HG02870 (cell line): ENCODE measurements around the gene MAP2K2.

ENCODE experiments used
- ATAC-seq: cut with Tn5 transposase; IDR thresholded peaks from one replicate; pipeline ENCODE4 v1.9.1; 2021; ENCODE audit warnings: mild to moderate bottlenecking, moderate library complexity; ENCODE audit not compliant: unreplicated experiment

MAP2K2 gene

DNA sequence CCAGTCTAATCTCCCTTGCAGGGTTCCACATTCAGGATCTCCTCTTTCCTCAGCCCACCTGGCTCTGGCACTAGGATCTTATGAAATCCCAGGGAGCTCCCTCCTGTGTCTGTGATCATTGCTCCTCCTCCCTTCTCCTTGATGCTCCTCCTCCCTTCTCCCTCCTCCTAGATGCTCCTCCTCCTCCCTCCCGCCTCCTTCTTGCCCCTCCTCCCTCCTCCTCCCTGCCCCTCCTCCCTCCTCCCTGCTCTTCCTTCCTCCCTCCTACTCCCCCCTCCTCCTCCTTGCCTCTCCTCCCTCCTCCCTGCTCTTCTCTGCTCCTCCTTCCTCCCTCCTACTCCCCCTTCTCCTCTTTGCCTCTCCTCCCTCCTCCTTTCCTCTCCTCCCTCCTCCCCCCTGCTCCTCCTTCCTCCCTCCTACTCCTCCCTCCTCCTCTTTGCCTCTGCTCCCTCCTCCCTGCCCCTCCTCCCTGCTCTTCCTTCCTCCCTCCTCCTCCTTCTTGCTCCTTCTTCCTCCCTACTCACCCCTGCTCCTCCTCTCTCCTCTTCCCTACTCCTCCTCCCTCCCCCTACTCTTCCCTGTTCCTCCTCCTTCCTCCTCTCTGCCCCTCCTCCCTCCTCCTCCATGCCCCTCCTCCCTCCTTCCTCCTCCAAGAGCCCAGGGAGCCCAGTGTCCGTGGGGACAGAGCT is 42.3 kb downstream of the MAP2K2 start:
- no peak for ATAC-seq

- no peak for ATAC-seq
These were observed 43.4 kb downstream of the MAP2K2 start for GRCh38 chr19:4080473-4080872.

GRCh38 chr19:4077800-4078684 is 45.9 kb downstream of the MAP2K2 start:
- no peak for ATAC-seq

DNA sequence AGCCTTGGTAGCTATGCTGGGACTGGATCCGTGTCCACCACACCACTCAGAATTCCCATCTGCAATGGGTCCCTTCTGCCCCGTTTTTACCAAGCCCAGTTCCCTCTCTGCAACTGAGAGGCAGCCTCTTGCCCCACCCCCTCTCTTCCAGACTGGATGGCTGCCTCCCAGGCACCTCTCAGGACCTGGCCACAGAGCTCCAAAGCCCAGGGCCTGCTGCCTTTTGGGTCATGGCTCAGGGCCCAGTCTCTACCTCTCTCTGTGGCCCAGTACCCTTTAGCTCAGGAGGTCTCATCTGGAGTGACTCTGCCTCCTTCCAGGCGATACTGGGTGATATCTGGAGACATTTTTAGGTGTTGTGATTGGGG is 46.9 kb downstream of the MAP2K2 start:
- no peak for ATAC-seq

- no peak for ATAC-seq
These were observed 48.5 kb downstream of the MAP2K2 start for GRCh38 chr19:4075373-4075772.

GRCh38 chr19:4071610-4072009 is 52.3 kb downstream of the MAP2K2 start:
- ATAC-seq: no peak

DNA sequence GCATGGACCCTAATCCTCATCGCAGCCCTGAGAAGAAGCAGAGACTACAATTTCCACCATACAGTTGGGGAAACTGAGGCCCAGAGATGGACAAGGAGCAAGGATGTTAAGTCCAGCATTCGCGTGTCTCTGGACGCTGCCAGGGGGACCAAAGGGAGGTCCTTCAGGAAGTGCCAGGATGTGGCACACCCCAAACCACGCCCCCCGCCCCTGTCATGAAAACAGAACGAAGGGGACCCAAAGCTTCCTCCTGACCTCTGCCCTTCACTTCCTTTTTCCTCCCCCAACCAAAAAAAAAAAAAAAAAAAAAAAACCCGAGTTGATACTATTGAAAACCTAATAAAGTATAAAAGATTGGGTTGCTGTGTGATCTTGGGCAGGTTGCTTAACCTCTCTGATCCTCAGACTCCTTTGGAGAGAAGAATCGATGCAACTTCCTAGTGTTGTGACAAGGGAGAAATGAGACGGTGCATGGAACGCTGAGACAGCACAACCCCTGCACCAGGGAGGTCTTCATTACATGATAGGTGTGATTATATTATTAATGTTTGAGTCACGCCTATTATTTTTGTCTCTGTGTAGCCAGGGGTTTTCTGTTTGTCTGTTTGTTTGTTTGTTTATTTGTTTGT is 54.5 kb downstream of the MAP2K2 start:
- ATAC-seq: no peak

GRCh38 chr19:4068047-4068966 is 55.6 kb downstream of the MAP2K2 start:
- no peak for ATAC-seq

DNA sequence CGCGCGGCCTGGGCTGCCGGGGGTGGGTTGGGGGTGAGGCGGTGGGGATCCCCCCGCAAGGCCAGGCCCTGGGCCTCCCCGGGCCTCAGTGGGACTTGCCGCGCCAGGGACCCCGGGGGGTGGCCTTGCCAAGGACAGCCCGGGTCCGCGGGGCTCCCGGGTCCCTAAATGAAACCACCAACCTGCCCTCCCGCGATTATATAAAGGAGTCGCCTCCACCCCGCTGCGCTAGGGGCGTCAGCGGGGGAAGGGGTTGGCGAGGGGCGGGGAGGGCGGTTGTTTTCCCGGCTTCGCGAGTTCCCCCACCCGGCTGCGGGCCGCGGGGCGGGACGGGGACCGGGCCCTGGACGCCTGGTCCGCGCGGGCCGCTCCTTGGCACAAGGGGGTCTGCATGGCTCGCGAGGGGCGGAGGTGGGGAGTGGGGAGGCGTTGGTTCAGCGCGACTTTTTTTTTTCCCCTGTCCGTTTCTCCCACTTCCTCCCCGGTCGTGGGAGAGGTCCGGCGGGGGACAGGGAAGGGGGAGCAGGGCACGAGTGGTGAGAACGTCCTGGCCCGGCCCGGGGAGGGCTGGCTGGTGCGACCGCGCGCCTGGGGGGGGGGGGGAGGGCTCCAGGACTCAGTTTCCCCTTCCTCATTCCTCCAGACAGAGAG is 56.4 kb downstream of the MAP2K2 start:
- no peak for ATAC-seq

DNA sequence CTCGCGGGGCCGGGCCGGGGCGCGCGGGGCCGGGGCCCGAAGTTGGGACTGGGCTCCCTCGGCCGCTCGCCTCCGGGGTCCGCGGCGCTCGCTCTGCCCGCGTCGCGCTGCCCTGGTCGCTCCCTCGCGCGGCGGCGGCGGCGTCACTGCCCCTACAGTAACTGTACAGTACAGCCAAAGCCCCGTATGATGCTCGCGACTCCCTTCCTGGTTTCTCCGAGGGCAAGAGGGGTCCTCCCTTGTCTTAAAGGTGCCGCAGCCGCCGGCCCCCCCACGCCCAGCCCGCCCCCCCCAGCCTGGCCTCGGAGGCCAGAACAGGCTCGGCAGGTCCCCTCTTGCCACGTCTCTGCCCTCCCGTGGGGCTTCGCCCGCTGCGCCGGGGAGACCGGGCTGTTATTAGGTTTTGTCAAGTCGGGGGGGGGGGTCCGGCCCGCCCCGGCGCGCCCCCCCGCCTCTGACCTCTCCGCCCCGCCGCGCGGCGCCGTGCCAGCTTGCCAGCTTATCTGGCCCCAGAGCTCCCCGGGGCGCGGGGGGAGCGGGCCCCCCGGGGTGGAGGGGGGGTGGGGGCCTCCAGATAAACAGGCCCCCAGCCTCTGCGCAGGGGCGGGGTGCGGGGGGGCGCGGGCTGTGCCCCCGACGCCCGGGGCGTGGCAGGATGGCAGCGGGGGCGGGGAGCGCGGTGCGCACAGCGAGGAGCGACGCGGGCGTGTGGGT is 57.1 kb downstream of the MAP2K2 start, which contains the start of gene ZBTB7A:
Gene ZBTB7A (minus strand): TSS at position 218 of the 714 bp plus-strand sequence. CDS start 11,667 bp downstream, outside the sequence.
- no peak for ATAC-seq

- ATAC-seq: no peak
These were observed 57.7 kb downstream of the MAP2K2 start for GRCh38 chr19:4066176-4066606.

DNA sequence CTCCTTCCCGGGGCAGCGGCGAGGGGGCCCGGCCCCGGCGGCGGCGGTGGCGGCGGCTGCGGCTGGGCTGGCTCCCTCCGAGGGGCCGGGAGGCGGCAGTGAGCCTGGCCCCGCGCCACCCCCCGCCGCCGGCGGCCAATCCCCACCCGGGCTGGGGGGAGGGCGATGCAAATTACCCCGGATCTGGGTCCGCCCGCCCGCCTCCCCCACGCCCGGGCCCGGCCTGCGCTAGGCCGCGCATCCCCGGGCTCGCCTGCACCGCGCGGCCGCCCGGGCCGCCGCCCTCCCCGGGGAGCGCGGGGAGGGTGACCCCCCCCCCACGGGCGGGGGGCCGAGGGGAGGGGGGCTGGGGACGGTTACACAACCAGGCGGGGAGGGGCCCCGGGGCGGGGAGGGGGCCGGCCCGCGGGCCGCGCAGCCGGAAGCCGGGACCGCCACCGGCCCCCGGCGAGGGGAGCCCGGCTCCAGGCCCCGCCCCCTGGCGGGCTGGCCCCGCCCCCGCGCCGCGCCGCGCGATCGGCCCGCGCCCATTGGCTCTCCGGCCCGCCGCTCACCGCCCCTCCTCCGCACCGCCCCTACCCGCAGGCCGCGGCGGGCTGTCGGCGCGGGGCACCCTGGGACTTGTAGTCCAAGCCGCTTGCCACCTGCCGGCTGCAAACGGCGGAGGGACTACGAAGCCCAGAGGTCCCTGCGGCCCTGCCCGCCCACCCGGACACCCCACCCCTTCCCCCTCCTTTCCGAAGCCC is 58.3 kb downstream of the MAP2K2 start:
- peak; percentile 63 for ATAC-seq

DNA sequence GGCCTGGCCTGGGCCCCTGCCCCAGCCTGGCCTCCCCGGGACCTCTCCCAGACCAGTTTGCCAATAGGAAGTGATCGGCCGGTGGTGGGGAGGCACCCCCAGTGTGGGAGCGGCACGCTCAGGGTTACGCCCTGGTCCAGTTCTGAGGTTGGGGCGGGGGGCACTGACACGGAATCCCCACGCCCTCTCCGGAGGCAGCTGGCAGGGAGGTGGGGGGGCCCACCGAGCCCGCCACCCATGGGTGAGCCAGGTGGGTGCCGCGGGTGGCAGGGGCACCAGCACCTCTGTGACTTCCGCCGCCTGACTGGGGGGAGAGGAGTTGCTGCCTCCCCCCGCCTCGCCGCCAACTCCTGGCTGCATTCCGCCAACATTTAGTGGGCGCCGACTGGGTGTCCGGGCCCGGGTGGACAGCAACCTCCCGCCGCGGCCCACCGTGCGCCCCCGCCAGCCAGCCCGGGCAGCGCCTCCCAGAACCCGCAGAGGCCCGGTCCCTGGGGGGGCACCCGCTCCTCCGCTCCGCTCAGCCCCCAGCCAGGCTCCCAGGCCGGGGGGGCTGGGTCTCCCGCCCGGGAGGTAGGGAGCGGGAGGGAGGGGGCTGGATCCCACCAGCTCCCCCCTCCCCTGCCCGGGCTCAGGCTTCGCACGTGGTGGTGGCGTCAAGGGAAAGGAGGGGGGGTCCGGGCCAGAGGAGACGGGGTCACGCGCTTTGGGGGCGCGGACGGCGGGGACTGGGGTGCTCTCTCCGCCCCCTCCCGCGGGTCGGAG is 59.2 kb downstream of the MAP2K2 start:
- ATAC-seq: no peak

- ATAC-seq: no peak
These were observed 59.8 kb downstream of the MAP2K2 start for GRCh38 chr19:4064149-4064495.

GRCh38 chr19:4063369-4064148 is 60.4 kb downstream of the MAP2K2 start:
- ATAC-seq: no peak

DNA sequence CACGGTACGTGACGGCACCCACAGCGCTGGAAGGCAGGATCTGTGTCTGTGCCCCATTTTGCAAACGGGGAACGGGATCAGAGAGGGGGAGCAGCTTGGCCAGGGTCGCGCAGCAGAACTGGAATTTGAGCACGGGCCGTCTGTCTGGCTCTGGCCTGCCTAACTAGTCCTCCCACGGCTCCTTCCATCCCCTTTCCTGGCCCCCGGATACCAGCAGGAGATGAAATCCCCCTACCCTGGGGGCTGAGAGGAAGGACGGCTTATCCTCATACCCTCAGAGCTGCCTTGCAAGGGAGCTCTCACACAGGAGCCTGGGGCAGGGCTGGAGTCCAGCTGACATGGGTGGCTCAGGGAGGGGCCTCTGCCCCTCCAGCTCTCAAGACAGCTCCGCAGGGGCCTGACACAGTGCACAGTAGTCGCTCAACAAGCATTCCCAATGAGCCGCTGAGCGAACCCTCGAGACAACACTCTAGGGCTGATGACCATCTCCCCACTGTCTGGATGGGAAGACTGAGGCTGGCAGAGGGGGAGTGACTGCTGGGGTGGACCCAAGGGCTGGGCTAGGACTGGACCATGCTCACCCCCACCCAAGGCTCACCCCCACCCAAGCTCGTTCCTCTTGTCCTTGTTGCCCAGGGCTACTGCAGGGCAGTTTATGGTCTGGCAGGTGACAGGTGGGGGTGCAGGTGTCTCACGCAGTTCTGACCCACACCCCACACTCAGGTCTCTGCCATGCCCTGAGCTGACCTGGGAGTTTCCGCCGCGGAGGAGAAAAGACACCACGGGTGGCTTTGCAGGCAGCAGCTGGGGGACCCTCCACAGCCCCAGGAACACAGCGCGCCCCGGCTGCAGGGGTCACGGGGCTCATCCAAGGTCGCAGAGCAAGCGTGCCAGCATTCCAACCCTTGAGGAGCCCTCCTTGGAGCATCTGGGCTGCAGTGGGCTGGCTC is 61.2 kb downstream of the MAP2K2 start:
- no peak for ATAC-seq
